ENCODE data around the gene GPRIN3. TPM values are rescaled to one million over a fixed set of nuclear protein-coding genes. Genes with fewer than 3 reads are reported as not detected.

Gene GPRIN3
- total RNA-seq, 1 experiment from 2014 or later, result 0.48 TPM

DNA sequence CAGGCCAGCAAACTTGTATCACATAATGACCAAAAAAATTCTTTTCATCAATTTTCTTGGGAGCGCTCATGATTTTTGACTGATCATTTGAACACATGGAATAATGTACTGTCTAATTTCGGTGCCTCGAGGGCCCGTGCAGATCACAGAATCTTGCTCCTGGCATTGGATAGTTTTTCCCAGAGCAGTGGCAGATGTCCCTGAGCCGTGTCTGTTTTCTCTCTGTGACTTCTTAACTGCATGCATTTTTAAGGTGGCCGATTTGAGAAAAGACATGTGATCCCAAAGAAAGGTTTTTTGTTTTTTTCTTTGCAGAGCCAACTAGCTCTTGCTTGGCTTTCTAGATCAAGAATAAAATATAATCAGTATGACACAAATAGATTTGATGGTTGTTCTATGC is 19.7 kb downstream of the GPRIN3 start:
- Histone ChIP-seq H2AK5ac (ENCODE audit: insufficient read length, low read length) (no peak overlapping the region), H4K8ac (replicated peaks; ENCODE audit: insufficient read length, low read depth, low read length) (no peak overlapping the region)
- H3K27ac Mint-ChIP-seq, result no peak overlapping the region

More for the DNA sequence above, 19.7 kb downstream of the GPRIN3 start:
- H3K18ac ChIP-seq (ENCODE audit: insufficient read length, low read depth, low read length), result no peak overlapping the region
- peaks cover 3 to 4% of the 10 kb centered on the region in 2 experiments for H3K4me1 Mint-ChIP-seq
- no peak overlapping the region for H2BK20ac ChIP-seq (ENCODE audit: low read depth, low read length, poor library complexity, severe bottlenecking)
- no peaks in the 10 kb centered on the region for H3K79me2 ChIP-seq (ENCODE audit: insufficient read depth, low read length)
- no peaks in the 10 kb centered on the region for H3K9me3 ChIP-seq (ENCODE audit: control insufficient read depth, low read depth, low read length)
- H3K9me3 Mint-ChIP-seq, result peaks cover 3 to 7% of the 10 kb centered on the region in 2 experiments; a peak in 2 of 5 replicates
- H3K23ac ChIP-seq (ENCODE audit: insufficient read length, low read depth, low read length), result no peak overlapping the region
- H2BK5ac ChIP-seq (ENCODE audit: insufficient read length, low read length), result no peak overlapping the region
- no peak overlapping the region for H3K4me2 ChIP-seq (ENCODE audit: insufficient read depth, insufficient read length, low read length)
- no peak overlapping the region for H2BK12ac ChIP-seq (ENCODE audit: insufficient read length, low read depth, low read length)
- H3K4ac ChIP-seq (ENCODE audit: low read depth, low read length), result no peak overlapping the region
- no peak overlapping the region for H4K5ac ChIP-seq (ENCODE audit: insufficient read length, low read depth, low read length)
- H3K4me1 ChIP-seq (ENCODE audit: insufficient read depth, low read length), result no peaks in the 10 kb centered on the region
- H3K36me3 Mint-ChIP-seq (ENCODE audit: insufficient read depth in 1 of 3, low read depth in 3 of 3), result peaks cover 0 to 9% (median 4%) of the 10 kb centered on the region in 3 experiments; a peak in 5 of 7 replicates
- no peak overlapping the region for H2BK120ac ChIP-seq (ENCODE audit: low read depth, low read length, poor library complexity, severe bottlenecking)
- TF ChIP-seq, protein P1, sequence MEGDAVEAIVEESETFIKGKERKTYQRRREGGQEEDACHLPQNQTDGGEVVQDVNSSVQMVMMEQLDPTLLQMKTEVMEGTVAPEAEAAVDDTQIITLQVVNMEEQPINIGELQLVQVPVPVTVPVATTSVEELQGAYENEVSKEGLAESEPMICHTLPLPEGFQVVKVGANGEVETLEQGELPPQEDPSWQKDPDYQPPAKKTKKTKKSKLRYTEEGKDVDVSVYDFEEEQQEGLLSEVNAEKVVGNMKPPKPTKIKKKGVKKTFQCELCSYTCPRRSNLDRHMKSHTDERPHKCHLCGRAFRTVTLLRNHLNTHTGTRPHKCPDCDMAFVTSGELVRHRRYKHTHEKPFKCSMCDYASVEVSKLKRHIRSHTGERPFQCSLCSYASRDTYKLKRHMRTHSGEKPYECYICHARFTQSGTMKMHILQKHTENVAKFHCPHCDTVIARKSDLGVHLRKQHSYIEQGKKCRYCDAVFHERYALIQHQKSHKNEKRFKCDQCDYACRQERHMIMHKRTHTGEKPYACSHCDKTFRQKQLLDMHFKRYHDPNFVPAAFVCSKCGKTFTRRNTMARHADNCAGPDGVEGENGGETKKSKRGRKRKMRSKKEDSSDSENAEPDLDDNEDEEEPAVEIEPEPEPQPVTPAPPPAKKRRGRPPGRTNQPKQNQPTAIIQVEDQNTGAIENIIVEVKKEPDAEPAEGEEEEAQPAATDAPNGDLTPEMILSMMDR (conservative IDR thresholded peaks at IDR 0.05), result no peak
- H2BK15ac ChIP-seq (ENCODE audit: low read depth, low read length), result no peak overlapping the region
- no peak overlapping the region for H4K91ac ChIP-seq (ENCODE audit: insufficient read length, low read depth, low read length)
- H3K14ac ChIP-seq (ENCODE audit: insufficient read depth, low read length), result no peak overlapping the region
- no peak overlapping the region for H2AFZ ChIP-seq (ENCODE audit: low read length)
- H3T11ph ChIP-seq (ENCODE audit: low read length), result no peak overlapping the region
- H3K79me1 ChIP-seq (ENCODE audit: insufficient read depth, low read depth, low read length, poor library complexity, severe bottlenecking), result no peaks in the 10 kb centered on the region
- H3K27me3 ChIP-seq (ENCODE audit: insufficient read depth, low read length), result no peaks in the 10 kb centered on the region
- H3K4me3 Mint-ChIP-seq, result no peak overlapping the region
- H4K20me1 ChIP-seq (ENCODE audit: control insufficient read depth, insufficient read depth, insufficient read length), result no peaks in the 10 kb centered on the region
- no CpG with 5 or more reads among the region's 6 CpGs for WGBS (ENCODE audit: extremely low coverage, insufficient read length, low lambda C conversion rate)
- H3K9ac ChIP-seq (ENCODE audit: extremely low read depth, insufficient read length, low read length), result no peak overlapping the region
- H3K27ac ChIP-seq (ENCODE audit: insufficient read length, low read depth, low read length), result no peak overlapping the region
- no peaks in the 10 kb centered on the region for H3K23me2 ChIP-seq (ENCODE audit: insufficient read length, low read depth, low read length, poor library complexity, severe bottlenecking)
- no peak for DNase-seq
- no peaks in the 10 kb centered on the region for H3K27me3 Mint-ChIP-seq (ENCODE audit: low read depth)
- no peak overlapping the region for H3K56ac ChIP-seq (ENCODE audit: insufficient read length, low read depth, low read length)

Data from H9 (cell line).